ENCODE results near the gene SND1. TPM values are rescaled to one million over a fixed set of nuclear protein-coding genes. Genes with fewer than 3 reads are reported as not detected.

SND1 gene
- total and polyA plus RNA-seq, 2 donors (not counting 1 experiment from before 2014, with no cell fraction given) = 44.4 to 165 TPM

- no peak for ATAC-seq (ENCODE audit: low read depth)
- no peaks in the 10 kb centered on the region for H3K27me3 Mint-ChIP-seq
- H3K9me3 Mint-ChIP-seq (ENCODE audit: insufficient read depth) = no peaks in the 10 kb centered on the region
- H3K4me3 ChIP-seq (ENCODE audit: control extremely low read depth in 1 of 5, extremely low read depth in 1 of 5, insufficient read depth in 1 of 5, low read depth in 2 of 5, low read length in 4 of 5) = no peak overlapping the region
- ChIA-PET CTCF (no interaction called here), POLR2A (no interaction called here)
- WGBS (ENCODE audit: insufficient coverage) = 90% methylated on average over 3 of the region's 7 CpGs
- H3K27me3 ChIP-seq (replicated peaks in 1 of 4; ENCODE audit: control extremely low read depth in 1 of 4, control insufficient read depth in 3 of 4, insufficient read depth in 4 of 4, low read length in 3 of 4) = no peaks in the 10 kb centered on the region
- peaks cover 13% of the 10 kb centered on the region for H3K79me2 ChIP-seq (ENCODE audit: control insufficient read depth, insufficient read depth, low read length)
- H3K27ac Mint-ChIP-seq = no peak overlapping the region
- intact Hi-C loops (cut with micrococcal nuclease) = no loop called here
- no peak overlapping the region for H2AFZ ChIP-seq (ENCODE audit: insufficient read depth, low read depth, low read length, poor library complexity, severe bottlenecking)
- no peak for TF ChIP-seq CTCF (IDR thresholded peaks at IDR 0.05)
- no peak for TF ChIP-seq EZH2 (IDR thresholded peaks at IDR 0.05; ENCODE audit: borderline replicate concordance, insufficient read depth, low read depth, low read length, poor library complexity, severe bottlenecking)
- peaks cover 6% of the 10 kb centered on the region for H3K4me1 Mint-ChIP-seq
- H3K9me3 ChIP-seq (ENCODE audit: control extremely low read depth in 1 of 3, control insufficient read depth in 2 of 3, insufficient read depth in 1 of 3, low read length in 2 of 3) = no peaks in the 10 kb centered on the region
- peaks cover under 1 to 5% of the 10 kb centered on the region in 2 donors for H3K4me1 ChIP-seq (ENCODE audit: control insufficient read depth in 2 of 2, insufficient read depth in 2 of 2, low read length in 2 of 2)
- H4K20me1 ChIP-seq (ENCODE audit: control insufficient read depth, insufficient read depth, low read length, poor library complexity, severe bottlenecking) = peaks cover 24% of the 10 kb centered on the region
- peaks cover 0 to 14% of the 10 kb centered on the region in 2 experiments for H3K36me3 ChIP-seq (replicated peaks in 1 of 2; ENCODE audit: control extremely low read depth in 1 of 2, control insufficient read depth in 1 of 2, extremely low read depth in 1 of 2, insufficient read depth in 2 of 2, low read length in 1 of 2)
- no peak overlapping the region for H3K4me3 Mint-ChIP-seq
- no peak overlapping the region for H3K9ac ChIP-seq (ENCODE audit: low read length)
- no peak overlapping the region for H3K4me2 ChIP-seq (replicated peaks; ENCODE audit: low read depth, low read length, poor library complexity, severe bottlenecking)
- DNase-seq = no peak
- no peak overlapping the region for H3K27ac ChIP-seq (ENCODE audit: low read length in 2 of 2)
These were observed 358.6 kb downstream of the SND1 start for GRCh38 chr7:128010391-128011127.

GRCh38 chr7:128011131-128011661, 359.2 kb downstream of the SND1 start:
- ChIA-PET CTCF (no interaction called here), POLR2A (no interaction called here)
- H3K27me3 Mint-ChIP-seq = no peaks in the 10 kb centered on the region
- Histone ChIP-seq H2AFZ (ENCODE audit: insufficient read depth, low read depth, low read length, poor library complexity, severe bottlenecking) (no peak overlapping the region), H3K4me2 (replicated peaks; ENCODE audit: low read depth, low read length, poor library complexity, severe bottlenecking) (no peak overlapping the region), H3K27me3 (replicated peaks in 1 of 4; ENCODE audit: control extremely low read depth in 1 of 4, control insufficient read depth in 3 of 4, insufficient read depth in 4 of 4, low read length in 3 of 4) (no peaks in the 10 kb centered on the region), H3K4me1 (ENCODE audit: control insufficient read depth in 2 of 2, insufficient read depth in 2 of 2, low read length in 2 of 2) (no peaks in the 10 kb centered on the region), H3K79me2 (ENCODE audit: control insufficient read depth, insufficient read depth, low read length) (peaks cover 11% of the 10 kb centered on the region), H3K36me3 (replicated peaks in 1 of 2; ENCODE audit: control extremely low read depth in 1 of 2, control insufficient read depth in 1 of 2, extremely low read depth in 1 of 2, insufficient read depth in 2 of 2, low read length in 1 of 2) (peaks cover 0 to 14% of the 10 kb centered on the region in 2 experiments), H3K9me3 (ENCODE audit: control extremely low read depth in 1 of 3, control insufficient read depth in 2 of 3, insufficient read depth in 1 of 3, low read length in 2 of 3) (no peaks in the 10 kb centered on the region), H3K27ac (ENCODE audit: low read length in 2 of 2) (no peak overlapping the region), H3K9ac (ENCODE audit: low read length) (no peak overlapping the region), H3K4me3 (ENCODE audit: control extremely low read depth in 1 of 5, extremely low read depth in 1 of 5, insufficient read depth in 1 of 5, low read depth in 2 of 5, low read length in 4 of 5) (no peak overlapping the region), H4K20me1 (ENCODE audit: control insufficient read depth, insufficient read depth, low read length, poor library complexity, severe bottlenecking) (peaks cover 24% of the 10 kb centered on the region)
- no peak overlapping the region for H3K4me3 Mint-ChIP-seq
- no peak for ATAC-seq (ENCODE audit: low read depth)
- no peaks in the 10 kb centered on the region for H3K9me3 Mint-ChIP-seq (ENCODE audit: insufficient read depth)
- no peak for DNase-seq
- WGBS (ENCODE audit: insufficient coverage) = 100% methylated on average over 2 of the region's 2 CpGs
- no peak overlapping the region for H3K27ac Mint-ChIP-seq
- TF ChIP-seq EZH2 (IDR thresholded peaks at IDR 0.05; ENCODE audit: borderline replicate concordance, insufficient read depth, low read depth, low read length, poor library complexity, severe bottlenecking) (no peak), CTCF (IDR thresholded peaks at IDR 0.05) (no peak)
- H3K4me1 Mint-ChIP-seq = peaks cover under 1% of the 10 kb centered on the region
- intact Hi-C loops (cut with micrococcal nuclease) = no loop called here

Data from B cell (primary cell).